ENCODE data around the gene CAMTA2. TPM values are rescaled to one million over a fixed set of nuclear protein-coding genes. Genes with fewer than 3 reads are reported as not detected.

CAMTA2 gene
- total and polyA plus RNA-seq, 2 donors (not counting 1 experiment from before 2014, with no cell fraction given), result 12.4 to 18.3 TPM

- Histone ChIP-seq H3K4me1 (ENCODE audit: control insufficient read depth, extremely low read depth, insufficient read depth, low read length) (no peaks in the 10 kb centered on the region), H3K4me2 (ENCODE audit: extremely low read depth, insufficient read depth, low read length) (no peak overlapping the region), H3K9me3 (ENCODE audit: control insufficient read depth, insufficient read depth, low read depth, low read length) (no peaks in the 10 kb centered on the region), H3K27me3 (ENCODE audit: control insufficient read depth, insufficient read depth, low read length) (no peaks in the 10 kb centered on the region), H2AFZ (ENCODE audit: low read length) (no peak overlapping the region), H3K4me3 (replicated peaks in 1 of 4; ENCODE audit: control extremely low read depth in 1 of 4, insufficient read depth in 1 of 4, low read depth in 3 of 4, low read length in 4 of 4) (no peak overlapping the region), H3K36me3 (ENCODE audit: control insufficient read depth, insufficient read depth, low read length) (peaks cover 5% of the 10 kb centered on the region), H3K79me2 (ENCODE audit: control insufficient read depth, insufficient read depth, low read length) (no peaks in the 10 kb centered on the region), H4K20me1 (ENCODE audit: control insufficient read depth, extremely low read depth, insufficient read depth, low read length) (no peaks in the 10 kb centered on the region), H3K9ac (ENCODE audit: insufficient read depth, low read length) (no peak overlapping the region), H3K27ac (ENCODE audit: insufficient read depth, low read length) (no peak overlapping the region)
- no peak for DNase-seq (ENCODE audit: low read depth in 2 of 2)
- no peak for TF ChIP-seq EZH2 (IDR thresholded peaks at IDR 0.05; ENCODE audit: low read length, missing control alignments)
- no peak for TF ChIP-seq CTCF (conservative IDR thresholded peaks at IDR 0.05 in 1 of 2, IDR thresholded peaks at IDR 0.05 in 1 of 2; ENCODE audit: low read depth in 1 of 2, low read length in 2 of 2)
Measured at GRCh38 chr17:5027299-5027698, 39.8 kb upstream of the CAMTA2 start.

- H3K4me2 ChIP-seq (ENCODE audit: extremely low read depth, insufficient read depth, low read length), result no peak overlapping the region
- no peaks in the 10 kb centered on the region for H4K20me1 ChIP-seq (ENCODE audit: control insufficient read depth, extremely low read depth, insufficient read depth, low read length)
- DNase-seq (ENCODE audit: low read depth in 2 of 2), result no peak
- H3K4me3 ChIP-seq (replicated peaks in 1 of 4; ENCODE audit: control extremely low read depth in 1 of 4, insufficient read depth in 1 of 4, low read depth in 3 of 4, low read length in 4 of 4), result no peak overlapping the region
- no peak overlapping the region for H2AFZ ChIP-seq (ENCODE audit: low read length)
- TF ChIP-seq CTCF (conservative IDR thresholded peaks at IDR 0.05 in 1 of 2, IDR thresholded peaks at IDR 0.05 in 1 of 2; ENCODE audit: low read depth in 1 of 2, low read length in 2 of 2) (no peak), EZH2 (IDR thresholded peaks at IDR 0.05; ENCODE audit: low read length, missing control alignments) (no peak)
- H3K36me3 ChIP-seq (ENCODE audit: control insufficient read depth, insufficient read depth, low read length), result peaks cover 9% of the 10 kb centered on the region
- H3K27ac ChIP-seq (ENCODE audit: insufficient read depth, low read length), result no peak overlapping the region
- H3K9me3 ChIP-seq (ENCODE audit: control insufficient read depth, insufficient read depth, low read depth, low read length), result no peaks in the 10 kb centered on the region
- no peaks in the 10 kb centered on the region for H3K4me1 ChIP-seq (ENCODE audit: control insufficient read depth, extremely low read depth, insufficient read depth, low read length)
- H3K27me3 ChIP-seq (ENCODE audit: control insufficient read depth, insufficient read depth, low read length), result no peaks in the 10 kb centered on the region
- H3K79me2 ChIP-seq (ENCODE audit: control insufficient read depth, insufficient read depth, low read length), result no peaks in the 10 kb centered on the region
- no peak overlapping the region for H3K9ac ChIP-seq (ENCODE audit: insufficient read depth, low read length)
Measured at GRCh38 chr17:5024604-5025003, 37.1 kb upstream of the CAMTA2 start.

- no peaks in the 10 kb centered on the region for H3K79me2 ChIP-seq (ENCODE audit: control insufficient read depth, insufficient read depth, low read length)
- H4K20me1 ChIP-seq (ENCODE audit: control insufficient read depth, extremely low read depth, insufficient read depth, low read length), result no peaks in the 10 kb centered on the region
- no peak for DNase-seq (ENCODE audit: low read depth in 2 of 2)
- H3K4me2 ChIP-seq (ENCODE audit: extremely low read depth, insufficient read depth, low read length), result no peak overlapping the region
- no peak overlapping the region for H2AFZ ChIP-seq (ENCODE audit: low read length)
- no peak overlapping the region for H3K27ac ChIP-seq (ENCODE audit: insufficient read depth, low read length)
- H3K9me3 ChIP-seq (ENCODE audit: control insufficient read depth, insufficient read depth, low read depth, low read length), result no peaks in the 10 kb centered on the region
- no peaks in the 10 kb centered on the region for H3K4me1 ChIP-seq (ENCODE audit: control insufficient read depth, extremely low read depth, insufficient read depth, low read length)
- TF ChIP-seq EZH2 (IDR thresholded peaks at IDR 0.05; ENCODE audit: low read length, missing control alignments), result no peak
- TF ChIP-seq CTCF (conservative IDR thresholded peaks at IDR 0.05 in 1 of 2, IDR thresholded peaks at IDR 0.05 in 1 of 2; ENCODE audit: low read depth in 1 of 2, low read length in 2 of 2), result no peak
- no peaks in the 10 kb centered on the region for H3K27me3 ChIP-seq (ENCODE audit: control insufficient read depth, insufficient read depth, low read length)
- no peak overlapping the region for H3K4me3 ChIP-seq (replicated peaks in 1 of 4; ENCODE audit: control extremely low read depth in 1 of 4, insufficient read depth in 1 of 4, low read depth in 3 of 4, low read length in 4 of 4)
- H3K9ac ChIP-seq (ENCODE audit: insufficient read depth, low read length), result no peak overlapping the region
- peaks cover 11% of the 10 kb centered on the region for H3K36me3 ChIP-seq (ENCODE audit: control insufficient read depth, insufficient read depth, low read length)
Measured at GRCh38 chr17:5023588-5024147, 36.2 kb upstream of the CAMTA2 start.

All from fibroblast of lung (primary cell).